Astrocyte (in vitro differentiated cells and primary cell): ENCODE data around the gene PLA2G3. TPM values are rescaled to one million over a fixed set of nuclear protein-coding genes. Genes with fewer than 3 reads are reported as not detected.
"Not testable (repeated sequence)": the region's sequence is repeated elsewhere in the genome, so short reads cannot be mapped to it uniquely, and the experiment has no call there.

Experiments used
- DNase-seq: peaks from one replicate; pipeline ENCODE4 v3.0.0-alpha.2; 2010; ENCODE audit warnings: low read depth
- FAIRE-seq: peaks from 2 replicates; lab custom pipeline; 2011; peaks lifted over from hg19 to GRCh38; lab: Jason Lieb, UNC
- H2AFZ ChIP-seq: 2 replicates; pipeline ENCODE4 v1.6.0; 2012; ENCODE audit warnings: low read depth, low read length, inconsistent platforms
- H3K27ac ChIP-seq: 2 replicates; pipeline ENCODE4 v1.5.1; 2011; ENCODE audit warnings: low read depth, low read length, inconsistent platforms
- H3K27me3 ChIP-seq: 2 replicates; pipeline ENCODE4 v1.6.0; 2011; ENCODE audit warnings: low read length, inconsistent platforms; ENCODE audit not compliant: insufficient read depth
- H3K36me3 ChIP-seq: 2 replicates; pipeline ENCODE4 v1.5.1; 2011; ENCODE audit warnings: low read length, inconsistent platforms; ENCODE audit not compliant: insufficient read depth
- H3K4me1 ChIP-seq: 2 replicates; pipeline ENCODE4 v1.5.1; 2011; ENCODE audit warnings: low read length, inconsistent platforms; ENCODE audit not compliant: insufficient read depth
- H3K4me2 ChIP-seq: 2 replicates; pipeline ENCODE4 v1.6.0; 2012; ENCODE audit warnings: low read length, inconsistent platforms
- H3K4me3 ChIP-seq: 2 replicates; pipeline ENCODE4 v1.5.1; 2011; ENCODE audit warnings: low read depth, mild to moderate bottlenecking, low read length, inconsistent platforms; ENCODE audit not compliant: insufficient read depth
- H3K79me2 ChIP-seq: 2 replicates; pipeline ENCODE4 v1.6.0; 2012; ENCODE audit warnings: mild to moderate bottlenecking, low read length, inconsistent platforms; ENCODE audit not compliant: insufficient read depth
- H3K9ac ChIP-seq: 2 replicates; pipeline ENCODE4 v1.6.0; 2012; ENCODE audit warnings: mild to moderate bottlenecking, low read length, inconsistent platforms
- H3K9me3 ChIP-seq: 2 replicates; pipeline ENCODE4 v1.5.1; 2012; ENCODE audit warnings: low read depth, mild to moderate bottlenecking, low read length, inconsistent platforms; ENCODE audit not compliant: insufficient read depth
- H4K20me1 ChIP-seq: 2 replicates; pipeline ENCODE4 v1.6.0; 2012; ENCODE audit warnings: low read length, inconsistent platforms; ENCODE audit not compliant: insufficient read depth
- H3K27ac Mint-ChIP-seq: one replicate; pipeline ENCODE4 v1.8.0; 2021; ENCODE audit warnings: mild to moderate bottlenecking, mixed read lengths; ENCODE audit not compliant: unreplicated experiment
- H3K27me3 Mint-ChIP-seq: one replicate; pipeline ENCODE4 v1.8.0; 2021; ENCODE audit warnings: low read depth, mixed read lengths; ENCODE audit not compliant: unreplicated experiment
- H3K36me3 Mint-ChIP-seq: one replicate; pipeline ENCODE4 v1.8.0; 2021; ENCODE audit warnings: low read depth, mixed read lengths; ENCODE audit not compliant: unreplicated experiment
- H3K4me1 Mint-ChIP-seq: one replicate; pipeline ENCODE4 v1.8.0; 2021; ENCODE audit warnings: low read depth, mixed read lengths; ENCODE audit not compliant: unreplicated experiment
- H3K4me3 Mint-ChIP-seq: one replicate; pipeline ENCODE4 v1.8.0; 2021; ENCODE audit warnings: mild to moderate bottlenecking, moderate library complexity, mixed read lengths; ENCODE audit not compliant: unreplicated experiment
- H3K9me3 Mint-ChIP-seq: one replicate; pipeline ENCODE4 v1.8.0; 2021; ENCODE audit warnings: mild to moderate bottlenecking, mixed read lengths; ENCODE audit not compliant: unreplicated experiment
- EZH2 ChIP-seq: IDR thresholded peaks from 2 replicates; pipeline ENCODE4 v1.6.1; 2012; ENCODE audit warnings: mild to moderate bottlenecking, low read length, inconsistent platforms; ENCODE audit not compliant: insufficient read depth
- total RNA-seq: library from RNA; stranded (reverse); gene quantifications from 2 replicates; pipeline ENCODE4 v1.2.1, GENCODE V29; 2021
- TF ChIP-seq, protein P1 (sequence below): IDR thresholded peaks from 2 replicates; pipeline ENCODE4 v1.5.1; 2011; ENCODE audit warnings: low read depth, mild to moderate bottlenecking, inconsistent platforms, low read length, moderate library complexity; ENCODE audit not compliant: insufficient read depth

The PLA2G3 gene
- total RNA-seq, 1 donor from 2014 or later = not detected

DNA sequence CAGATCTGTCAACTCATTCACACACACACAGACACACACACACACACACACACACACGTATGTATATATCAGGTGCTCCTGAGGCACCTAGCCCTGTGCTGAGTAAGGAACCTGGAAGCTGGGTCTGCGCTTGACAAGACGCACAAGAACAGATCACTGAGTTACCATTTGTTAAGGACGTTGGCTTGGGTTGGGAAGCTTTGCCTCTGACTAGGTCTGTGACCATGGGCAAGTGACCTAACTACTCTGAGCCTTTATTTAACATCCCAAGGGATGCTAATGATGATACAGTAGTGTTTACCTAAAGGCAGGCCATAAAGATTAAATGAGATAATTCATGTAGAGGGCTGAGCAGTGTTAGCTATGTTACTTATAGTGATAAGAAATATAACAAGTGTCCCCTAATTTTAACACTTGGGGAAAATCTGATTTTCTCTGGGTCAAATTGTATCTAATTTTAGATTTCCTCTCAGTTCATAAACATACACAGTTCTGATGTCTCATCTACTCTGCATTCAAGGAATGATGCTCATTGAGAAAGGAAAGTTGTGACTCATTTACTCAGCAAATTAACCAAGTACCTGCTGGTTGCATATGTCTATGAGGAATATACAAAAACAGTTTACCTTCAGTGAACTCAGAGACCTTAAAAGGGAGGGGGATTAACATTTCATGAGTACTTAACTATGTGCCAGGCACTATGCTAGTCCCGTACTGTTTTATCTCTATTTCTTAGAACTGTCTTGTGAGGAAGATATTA, 33.3 kb upstream of the PLA2G3 start:
- Histone ChIP-seq H3K4me2 (peak overlapping the region; percentile 80), H4K20me1 (peaks cover 20% of the 10 kb centered on the region), H2AFZ (no peak overlapping the region), H3K4me1 (peaks cover 38% of the 10 kb centered on the region), H3K36me3 (no peaks in the 10 kb centered on the region), H3K79me2 (peaks cover 74% of the 10 kb centered on the region), H3K4me3 (peak overlapping the region; percentile 20), H3K9ac (peak overlapping the region; percentile 77), H3K9me3 (no peaks in the 10 kb centered on the region), H3K27me3 (no peaks in the 10 kb centered on the region), H3K27ac (peak overlapping the region; percentile 95)
- DNase-seq (peak; percentile 92), FAIRE-seq (peak; percentile 92)
- Mint-ChIP-seq H3K4me3 (peak overlapping the region; percentile 37), H3K4me1 (peaks cover 32% of the 10 kb centered on the region), H3K9me3 (no peaks in the 10 kb centered on the region), H3K27me3 (no peaks in the 10 kb centered on the region), H3K27ac (peak overlapping the region; percentile 93), H3K36me3 (peaks cover 11% of the 10 kb centered on the region)
- no peak for TF ChIP-seq EZH2
- TF ChIP-seq, protein P1, sequence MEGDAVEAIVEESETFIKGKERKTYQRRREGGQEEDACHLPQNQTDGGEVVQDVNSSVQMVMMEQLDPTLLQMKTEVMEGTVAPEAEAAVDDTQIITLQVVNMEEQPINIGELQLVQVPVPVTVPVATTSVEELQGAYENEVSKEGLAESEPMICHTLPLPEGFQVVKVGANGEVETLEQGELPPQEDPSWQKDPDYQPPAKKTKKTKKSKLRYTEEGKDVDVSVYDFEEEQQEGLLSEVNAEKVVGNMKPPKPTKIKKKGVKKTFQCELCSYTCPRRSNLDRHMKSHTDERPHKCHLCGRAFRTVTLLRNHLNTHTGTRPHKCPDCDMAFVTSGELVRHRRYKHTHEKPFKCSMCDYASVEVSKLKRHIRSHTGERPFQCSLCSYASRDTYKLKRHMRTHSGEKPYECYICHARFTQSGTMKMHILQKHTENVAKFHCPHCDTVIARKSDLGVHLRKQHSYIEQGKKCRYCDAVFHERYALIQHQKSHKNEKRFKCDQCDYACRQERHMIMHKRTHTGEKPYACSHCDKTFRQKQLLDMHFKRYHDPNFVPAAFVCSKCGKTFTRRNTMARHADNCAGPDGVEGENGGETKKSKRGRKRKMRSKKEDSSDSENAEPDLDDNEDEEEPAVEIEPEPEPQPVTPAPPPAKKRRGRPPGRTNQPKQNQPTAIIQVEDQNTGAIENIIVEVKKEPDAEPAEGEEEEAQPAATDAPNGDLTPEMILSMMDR = no peak

DNA sequence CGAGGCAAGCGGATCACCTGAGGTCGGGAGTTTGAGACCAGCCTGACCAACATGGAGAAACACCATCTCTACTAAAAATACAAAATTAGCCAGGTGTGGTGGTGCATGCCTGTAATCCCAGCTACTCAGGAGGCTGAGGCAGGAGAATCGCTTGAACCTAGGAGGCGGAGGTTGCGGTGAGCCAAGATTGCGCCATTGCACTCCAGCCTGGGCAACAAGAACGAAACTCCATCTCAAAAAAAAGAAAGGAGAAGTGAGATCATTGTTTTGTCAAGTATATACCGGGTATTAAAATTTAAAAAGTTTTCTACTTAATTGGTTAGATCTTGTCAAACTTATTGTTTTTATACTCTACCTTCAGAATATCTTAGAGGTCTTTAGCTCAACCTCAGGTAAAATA, 31.4 kb upstream of the PLA2G3 start:
- not testable (repeated sequence) for H3K9me3 Mint-ChIP-seq, DNase-seq, H3K9ac ChIP-seq, H3K4me3 Mint-ChIP-seq, H3K27ac Mint-ChIP-seq, H3K27me3 Mint-ChIP-seq, H2AFZ ChIP-seq, H3K36me3 Mint-ChIP-seq, H3K9me3 ChIP-seq, H3K36me3 ChIP-seq, H3K4me3 ChIP-seq, H3K27me3 ChIP-seq, FAIRE-seq, H3K27ac ChIP-seq, H3K4me2 ChIP-seq
- Histone ChIP-seq H4K20me1 (peaks cover 30% of the 10 kb centered on the region), H3K4me1 (peaks cover 22% of the 10 kb centered on the region), H3K79me2 (peaks cover 85% of the 10 kb centered on the region)
- H3K4me1 Mint-ChIP-seq = peaks cover 19% of the 10 kb centered on the region

- H3K4me1 ChIP-seq = peaks cover 20% of the 10 kb centered on the region
- H3K4me3 ChIP-seq = no peak overlapping the region
- DNase-seq (no peak), FAIRE-seq (no peak)
- peaks cover 7% of the 10 kb centered on the region for H3K36me3 Mint-ChIP-seq
- H3K9me3 Mint-ChIP-seq = no peaks in the 10 kb centered on the region
- H3K9me3 ChIP-seq = no peaks in the 10 kb centered on the region
- H3K36me3 ChIP-seq = peaks cover 3% of the 10 kb centered on the region
- H3K4me3 Mint-ChIP-seq = no peak overlapping the region
- H4K20me1 ChIP-seq = peaks cover 30% of the 10 kb centered on the region
- H3K27ac Mint-ChIP-seq = no peak overlapping the region
- no peak overlapping the region for H3K4me2 ChIP-seq
- H3K27ac ChIP-seq = no peak overlapping the region
- H3K79me2 ChIP-seq = peaks cover 87% of the 10 kb centered on the region
- no peaks in the 10 kb centered on the region for H3K27me3 ChIP-seq
- H3K27me3 Mint-ChIP-seq = no peaks in the 10 kb centered on the region
- H3K4me1 Mint-ChIP-seq = peaks cover 16% of the 10 kb centered on the region
- H3K9ac ChIP-seq = no peak overlapping the region
- H2AFZ ChIP-seq = no peak overlapping the region
- no peak for TF ChIP-seq EZH2
- TF ChIP-seq, protein P1 = no peak
Measured at GRCh38 chr22:31170971-31171370, 30.7 kb upstream of the PLA2G3 start.
